ENCODE data around the gene MTOR. TPM values are rescaled to one million over a fixed set of nuclear protein-coding genes. Genes with fewer than 3 reads are reported as not detected.

The MTOR gene
- total RNA-seq, 4 donors from 2014 or later: 22.9 to 51.5 (median 40.3) TPM

DNA sequence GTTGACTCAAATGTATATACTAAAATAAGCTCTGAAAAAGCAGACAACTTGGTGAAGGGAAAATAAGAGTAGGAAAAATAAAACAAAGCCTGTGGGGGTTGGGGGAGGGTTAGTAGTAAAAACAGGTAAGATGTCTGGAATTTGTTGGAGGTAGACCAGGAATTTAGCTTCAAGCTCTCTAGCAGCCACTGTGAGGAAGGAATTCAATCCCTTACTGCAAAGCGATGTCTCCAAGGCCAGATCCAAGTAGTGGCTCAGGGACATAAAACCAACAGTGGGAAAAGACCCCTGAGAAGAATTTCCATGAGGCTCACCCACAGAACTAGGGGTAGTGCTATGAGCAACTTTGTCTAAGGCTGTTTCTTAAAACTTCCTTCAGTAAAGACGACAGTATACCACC, 65.4 kb downstream of the MTOR start:
- H3K36me3 ChIP-seq: no peaks in the 10 kb centered on the region
- H3K4me1 ChIP-seq: no peaks in the 10 kb centered on the region
- H3K27me3 ChIP-seq: no peaks in the 10 kb centered on the region
- TF ChIP-seq CTCF (IDR thresholded peaks at IDR 0.05) (no peak), POLR2A (IDR thresholded peaks at IDR 0.05) (no peak)
- no peak overlapping the region for H3K4me3 ChIP-seq
- H3K27ac ChIP-seq: no peak overlapping the region
- H3K9me3 ChIP-seq: no peaks in the 10 kb centered on the region
- intact Hi-C loops (cut with DNase I; ENCODE audit: low total_unique reads): no loop called here
- no peak for DNase-seq

- Histone ChIP-seq H3K4me3 (no peak overlapping the region), H3K27me3 (no peaks in the 10 kb centered on the region), H3K4me1 (no peaks in the 10 kb centered on the region), H3K27ac (no peak overlapping the region), H3K36me3 (no peaks in the 10 kb centered on the region), H3K9me3 (no peaks in the 10 kb centered on the region)
- DNase-seq: no peak
- intact Hi-C loops (cut with DNase I; ENCODE audit: low total_unique reads): no loop called here
- no peak for TF ChIP-seq POLR2A (IDR thresholded peaks at IDR 0.05)
- no peak for TF ChIP-seq CTCF (IDR thresholded peaks at IDR 0.05)
These were observed 67.8 kb downstream of the MTOR start for GRCh38 chr1:11194407-11195176.

- no peak for DNase-seq
- H3K36me3 ChIP-seq: no peaks in the 10 kb centered on the region
- H3K4me3 ChIP-seq: no peak overlapping the region
- no peak for TF ChIP-seq CTCF (IDR thresholded peaks at IDR 0.05)
- no peak for TF ChIP-seq POLR2A (IDR thresholded peaks at IDR 0.05)
- no peaks in the 10 kb centered on the region for H3K9me3 ChIP-seq
- no peak overlapping the region for H3K27ac ChIP-seq
- H3K27me3 ChIP-seq: no peaks in the 10 kb centered on the region
- H3K4me1 ChIP-seq: no peaks in the 10 kb centered on the region
- intact Hi-C loops (cut with DNase I; ENCODE audit: low total_unique reads): no loop called here
These were observed 69.0 kb downstream of the MTOR start for GRCh38 chr1:11193376-11193775.

GRCh38 chr1:11188858-11189451, 73.4 kb downstream of the MTOR start, which contains the start of gene ANGPTL7:
ANGPTL7 (plus strand) TSS chr1:11189355; CDS start chr1:11189580, 225 bp downstream.
- Histone ChIP-seq H3K9me3 (no peaks in the 10 kb centered on the region), H3K36me3 (no peaks in the 10 kb centered on the region), H3K27ac (no peak within 1 kb of the TSS), H3K27me3 (no peaks in the 10 kb centered on the region), H3K4me3 (no peak within 1 kb of the TSS), H3K4me1 (no peaks in the 10 kb centered on the region)
- TF ChIP-seq CTCF (IDR thresholded peaks at IDR 0.05) (no peak), POLR2A (IDR thresholded peaks at IDR 0.05) (no peak)
- intact Hi-C loops (cut with DNase I; ENCODE audit: low total_unique reads): no loop called here
- DNase-seq: no peak

DNA sequence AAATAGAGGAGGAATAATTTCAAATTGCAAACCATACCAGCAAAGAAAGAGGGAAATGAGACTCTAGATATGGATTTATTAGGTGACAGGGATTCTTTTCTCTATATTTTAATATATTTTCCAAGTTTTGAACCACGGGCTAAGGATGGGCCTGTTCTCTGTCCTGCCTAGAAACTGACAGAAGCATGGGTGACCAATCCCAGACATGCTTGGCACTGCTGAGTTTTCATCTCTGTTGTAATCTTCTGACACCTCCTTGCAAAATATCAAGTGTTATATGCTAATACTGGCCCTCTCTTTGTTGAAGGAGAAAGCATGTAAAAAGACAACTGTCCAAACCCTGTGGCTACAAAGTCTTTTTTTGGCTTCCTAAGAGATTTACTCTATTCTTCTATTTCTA, 74.0 kb downstream of the MTOR start:
- TF ChIP-seq CTCF (IDR thresholded peaks at IDR 0.05) (no peak), POLR2A (IDR thresholded peaks at IDR 0.05) (no peak)
- Histone ChIP-seq H3K36me3 (no peaks in the 10 kb centered on the region), H3K9me3 (no peaks in the 10 kb centered on the region), H3K27me3 (no peaks in the 10 kb centered on the region), H3K4me1 (no peaks in the 10 kb centered on the region), H3K27ac (no peak overlapping the region), H3K4me3 (no peak overlapping the region)
- DNase-seq: no peak
- intact Hi-C loops (cut with DNase I; ENCODE audit: low total_unique reads): no loop called here
